Hepatic stellate cell (primary cell): Measurements from ENCODE around the gene SLC40A1.
A peak's percentile ranks its signal among the peaks of the same experiment; 100 is the strongest.
"Not testable (repeated sequence)": the region's sequence is repeated elsewhere in the genome, so short reads cannot be mapped to it uniquely, and the experiment has no call there.

ENCODE experiments used
- DNase-seq: peaks from one replicate; pipeline ENCODE4 v3.0.0; 2011; ENCODE audit warnings: low spot score

The SLC40A1 gene, protein sequence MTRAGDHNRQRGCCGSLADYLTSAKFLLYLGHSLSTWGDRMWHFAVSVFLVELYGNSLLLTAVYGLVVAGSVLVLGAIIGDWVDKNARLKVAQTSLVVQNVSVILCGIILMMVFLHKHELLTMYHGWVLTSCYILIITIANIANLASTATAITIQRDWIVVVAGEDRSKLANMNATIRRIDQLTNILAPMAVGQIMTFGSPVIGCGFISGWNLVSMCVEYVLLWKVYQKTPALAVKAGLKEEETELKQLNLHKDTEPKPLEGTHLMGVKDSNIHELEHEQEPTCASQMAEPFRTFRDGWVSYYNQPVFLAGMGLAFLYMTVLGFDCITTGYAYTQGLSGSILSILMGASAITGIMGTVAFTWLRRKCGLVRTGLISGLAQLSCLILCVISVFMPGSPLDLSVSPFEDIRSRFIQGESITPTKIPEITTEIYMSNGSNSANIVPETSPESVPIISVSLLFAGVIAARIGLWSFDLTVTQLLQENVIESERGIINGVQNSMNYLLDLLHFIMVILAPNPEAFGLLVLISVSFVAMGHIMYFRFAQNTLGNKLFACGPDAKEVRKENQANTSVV

DNA sequence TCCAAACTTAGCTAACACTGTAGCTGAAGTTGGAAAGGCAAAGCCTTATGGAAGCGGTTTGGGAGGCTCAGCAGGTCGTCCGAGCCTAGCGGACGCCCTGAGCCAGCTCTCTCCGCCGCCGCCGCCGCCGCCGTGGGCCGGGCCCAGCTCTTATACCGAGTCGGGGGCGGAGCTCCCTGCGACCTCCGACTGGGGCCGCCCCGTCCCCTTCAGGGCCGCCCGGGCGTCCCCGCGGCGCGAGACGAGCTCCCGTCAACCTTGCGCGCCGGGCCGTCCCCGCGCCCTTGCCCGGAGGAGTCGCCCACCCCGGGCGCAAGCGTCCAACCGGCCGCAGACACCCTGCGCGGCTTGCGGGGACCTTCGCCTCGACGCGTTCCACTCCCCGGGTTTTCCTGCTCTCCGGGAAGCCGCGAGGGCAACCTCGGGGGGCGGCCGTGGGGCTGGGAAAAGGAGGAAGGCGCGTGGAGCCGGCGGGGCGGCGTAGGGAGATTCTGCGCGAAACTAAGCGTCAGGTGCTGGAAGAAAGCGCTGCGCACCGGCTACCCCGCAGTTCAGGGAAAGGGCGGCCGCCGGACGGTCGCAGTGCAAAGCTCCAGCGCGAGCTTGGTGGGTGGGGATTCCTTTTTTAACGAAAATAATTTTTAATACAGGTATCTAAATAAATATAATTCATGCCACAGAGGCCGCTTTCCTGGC, at the start of gene SLC40A1:
SLC40A1 (minus strand) TSS at position 129 of the 696 bp plus-strand sequence. CDS start 326 bp downstream, outside the sequence.
- DNase-seq: peak; percentile 48

DNA sequence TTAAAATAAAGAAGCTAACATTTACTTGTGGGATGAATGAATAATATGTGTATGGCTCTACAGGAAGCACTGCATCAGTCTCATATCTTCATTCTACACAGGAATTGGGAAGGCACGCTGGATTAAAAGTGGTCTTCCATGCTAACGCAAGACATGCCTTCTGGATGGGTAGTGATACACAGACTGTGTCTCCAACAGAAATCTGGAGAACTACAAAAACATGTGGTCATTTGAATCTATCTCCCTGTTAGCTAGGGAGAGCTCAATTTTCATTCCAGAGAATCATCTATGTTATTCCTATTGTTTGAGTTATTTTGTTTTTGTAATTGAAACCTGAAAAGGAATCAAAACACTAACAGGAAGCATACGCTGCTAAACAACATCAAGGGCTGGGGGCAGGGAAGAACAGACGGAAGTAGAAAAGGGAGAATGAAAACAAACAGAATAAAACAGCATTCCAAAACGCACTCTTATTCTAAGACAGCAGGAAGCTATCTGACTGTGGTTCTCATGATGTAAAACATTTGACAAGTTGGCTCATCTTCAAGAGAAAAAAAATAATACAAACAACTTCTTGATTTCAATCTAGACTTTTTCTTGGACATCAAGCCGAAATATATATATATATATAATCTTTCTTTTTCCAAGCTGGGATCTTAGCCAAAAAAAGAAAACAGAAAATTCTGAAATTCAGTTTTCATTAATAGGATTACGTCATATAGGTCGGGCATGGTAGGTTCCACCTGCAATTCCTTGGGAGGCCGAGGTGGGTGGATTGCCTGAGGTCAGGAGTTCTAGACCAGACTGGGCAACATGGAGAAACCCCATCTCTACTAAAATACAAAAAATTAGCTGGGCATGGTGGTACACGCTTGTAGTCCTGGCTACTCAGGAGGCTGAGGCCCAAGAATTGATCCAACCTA, 49.2 kb upstream of the SLC40A1 start:
- peak; percentile 18 for DNase-seq

DNA sequence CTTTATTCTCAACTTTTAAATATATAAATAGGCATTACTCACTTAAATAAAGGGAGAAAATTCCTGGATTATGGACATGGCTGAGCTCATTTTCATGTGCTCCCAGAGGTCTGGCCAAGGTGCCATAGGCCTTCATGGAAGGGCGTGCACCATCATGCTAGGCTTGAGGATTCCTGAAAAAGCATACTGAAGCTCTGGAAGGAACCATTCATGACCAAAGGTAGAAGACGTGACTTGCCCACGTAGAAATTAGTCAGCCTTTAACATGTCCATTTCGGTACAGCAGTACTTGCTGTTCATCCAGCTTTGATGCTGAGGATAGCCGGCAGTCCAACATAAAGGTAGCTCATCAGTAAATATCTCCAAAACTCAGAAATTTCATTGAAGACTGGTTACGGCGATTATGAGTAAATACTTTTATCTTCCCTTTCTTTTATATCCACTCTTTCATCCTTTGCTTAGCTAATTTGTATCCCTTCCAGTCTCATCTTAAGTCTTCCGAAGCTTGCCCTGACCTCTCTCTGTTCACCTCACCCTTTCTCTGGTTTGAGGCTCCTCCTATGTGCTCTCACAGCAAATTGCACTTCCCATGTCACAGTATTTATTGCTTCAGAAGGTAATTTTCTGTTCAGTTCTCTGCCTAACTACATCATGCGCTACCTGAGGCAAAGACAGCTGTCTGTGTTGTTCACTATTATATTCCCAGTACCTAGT, 48.4 kb upstream of the SLC40A1 start:
- no peak for DNase-seq

DNA sequence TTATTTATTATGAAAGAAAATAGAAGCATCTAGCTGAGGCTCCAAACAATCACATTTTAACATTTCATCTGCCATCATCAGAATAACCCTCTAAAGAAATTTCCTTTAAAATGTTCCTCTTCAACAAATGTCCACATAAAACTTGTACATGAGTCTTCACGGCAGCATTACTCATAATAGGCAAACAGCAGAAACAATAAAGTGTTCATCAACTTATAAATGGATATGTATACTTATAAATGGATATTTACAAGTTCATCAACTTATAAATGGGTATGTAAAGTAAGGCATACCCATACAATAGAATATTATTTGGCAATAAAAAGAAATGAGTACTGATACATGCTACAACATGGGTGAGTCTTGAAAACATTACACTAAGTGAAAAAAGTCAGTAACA, 47.2 kb upstream of the SLC40A1 start:
- DNase-seq: no peak

DNA sequence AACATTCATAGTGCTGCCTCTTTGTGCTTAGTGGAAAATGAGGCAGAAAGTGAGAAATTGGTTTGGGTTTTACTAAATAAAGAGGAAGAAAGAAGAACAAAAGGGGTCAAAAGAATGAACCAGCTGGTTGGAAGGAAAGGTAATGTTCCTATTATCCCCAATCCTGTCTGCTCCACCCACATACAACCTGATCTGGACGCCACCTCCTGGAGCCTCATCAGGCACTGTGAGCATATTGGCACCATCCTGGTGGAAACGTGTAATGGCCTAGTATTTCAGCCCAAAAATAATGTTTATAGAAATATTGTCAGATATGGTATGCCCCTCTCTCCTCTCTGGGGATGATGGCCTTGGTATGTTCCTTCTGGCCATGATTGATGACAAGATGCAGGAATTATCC, 45.0 kb upstream of the SLC40A1 start:
- no peak for DNase-seq

DNA sequence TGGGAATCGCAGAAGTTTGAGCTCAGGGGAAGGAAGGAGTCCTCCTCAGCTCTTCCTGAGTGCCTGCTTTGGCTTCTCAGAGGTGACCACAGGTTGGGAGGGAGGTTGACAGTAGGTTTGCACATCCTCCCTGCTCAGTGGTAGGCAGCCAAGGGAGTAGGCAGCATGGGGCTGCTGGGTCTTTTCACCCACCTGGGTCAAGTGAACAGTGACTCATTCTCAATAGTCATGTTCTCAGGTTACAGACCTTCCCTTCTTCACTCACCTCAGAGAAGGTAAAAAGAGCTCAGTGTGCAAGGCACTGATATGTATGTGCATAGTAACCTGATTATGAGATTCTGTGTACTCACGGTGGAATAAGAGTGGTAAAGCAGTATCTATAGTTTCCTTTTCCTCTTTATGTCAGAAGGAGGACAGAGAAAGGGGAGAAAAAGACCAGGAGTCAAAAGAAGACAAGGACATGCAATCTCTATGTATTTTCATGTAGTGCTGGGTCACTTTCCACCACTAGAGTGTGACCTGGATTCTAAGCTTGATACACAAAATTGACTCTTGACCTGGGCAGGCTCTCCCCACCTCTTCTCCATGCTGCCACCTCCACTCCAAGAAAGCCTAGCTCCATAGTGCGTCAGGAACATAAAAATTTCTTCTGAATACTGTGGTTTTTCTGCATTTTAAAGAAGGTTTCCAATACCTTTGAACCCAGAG, 44.2 kb upstream of the SLC40A1 start:
- DNase-seq: no peak

DNA sequence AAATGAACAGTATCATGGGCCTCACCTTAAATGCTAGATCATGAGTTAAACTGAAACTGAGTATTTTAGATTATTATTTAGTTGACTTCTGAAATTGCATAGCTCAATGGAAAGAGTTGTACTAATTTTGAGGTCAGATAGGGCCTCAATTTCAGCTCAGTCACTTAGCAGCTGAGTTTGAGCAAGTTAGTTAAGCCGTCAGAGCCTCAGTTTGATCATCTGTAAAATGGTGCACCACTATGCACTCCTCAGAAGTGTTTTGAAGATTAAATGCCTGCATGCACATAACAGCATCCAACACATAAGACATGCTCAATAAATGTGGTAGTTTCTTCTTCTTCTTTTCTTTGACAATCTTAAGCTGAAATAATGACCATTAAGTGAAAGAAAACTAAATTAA, 42.5 kb upstream of the SLC40A1 start:
- DNase-seq: no peak

DNA sequence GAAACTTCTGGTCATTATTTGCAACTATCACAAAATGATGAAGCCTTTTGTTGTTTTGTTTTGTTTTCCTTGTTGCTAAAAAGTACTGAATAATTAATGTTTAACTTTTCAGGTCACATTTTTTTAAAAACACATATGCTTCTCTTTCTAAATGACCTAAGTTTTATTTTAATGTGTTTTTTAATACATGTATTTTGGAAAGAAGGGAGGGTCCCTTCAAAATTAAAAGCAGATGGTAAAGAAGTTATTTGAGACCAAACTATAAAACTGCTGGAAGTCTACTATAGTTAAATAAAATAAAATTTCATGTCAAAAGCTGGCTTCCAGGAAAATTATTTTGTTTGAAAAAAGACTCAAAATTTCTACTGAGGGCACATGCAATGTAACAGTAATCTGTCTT, 41.2 kb upstream of the SLC40A1 start:
- no peak for DNase-seq

DNA sequence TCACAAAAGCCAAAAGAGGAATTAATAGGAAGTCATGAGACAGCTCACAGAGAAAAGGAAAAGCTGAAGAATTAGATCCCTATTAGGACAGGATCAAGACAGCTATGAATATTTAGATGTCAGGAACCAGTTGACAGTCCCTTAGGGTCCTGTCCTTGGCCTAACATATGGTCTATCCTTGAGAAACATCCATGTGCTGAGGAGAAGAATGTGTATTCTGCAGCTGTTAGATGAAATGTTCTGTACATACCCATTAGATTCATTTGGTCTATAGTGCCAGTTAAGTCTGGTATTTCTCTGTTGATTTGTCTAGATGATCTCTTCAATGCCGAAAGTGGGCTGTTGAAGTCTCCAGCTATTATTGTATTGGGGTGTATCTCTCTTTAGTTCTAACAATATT, 37.6 kb upstream of the SLC40A1 start:
- no peak for DNase-seq

DNA sequence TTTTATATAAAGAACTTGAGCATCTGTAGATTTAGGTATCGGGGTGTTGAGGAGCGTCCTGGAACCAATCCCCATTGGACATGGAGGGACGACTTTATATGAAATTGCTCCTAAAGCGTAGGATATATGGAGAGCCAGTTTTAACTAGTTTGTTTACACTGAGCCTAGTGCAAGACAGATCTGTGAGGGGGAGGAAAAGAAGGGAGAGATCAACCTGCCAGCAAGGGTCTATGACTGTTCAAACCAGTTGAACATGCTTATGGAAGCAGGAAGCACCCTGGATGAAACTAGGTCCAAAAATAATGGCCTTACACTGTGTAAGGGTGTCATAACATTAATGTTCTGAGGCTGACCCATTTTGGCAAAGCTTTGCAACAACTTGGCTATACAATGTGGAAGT, 34.0 kb upstream of the SLC40A1 start:
- no peak for DNase-seq

DNA sequence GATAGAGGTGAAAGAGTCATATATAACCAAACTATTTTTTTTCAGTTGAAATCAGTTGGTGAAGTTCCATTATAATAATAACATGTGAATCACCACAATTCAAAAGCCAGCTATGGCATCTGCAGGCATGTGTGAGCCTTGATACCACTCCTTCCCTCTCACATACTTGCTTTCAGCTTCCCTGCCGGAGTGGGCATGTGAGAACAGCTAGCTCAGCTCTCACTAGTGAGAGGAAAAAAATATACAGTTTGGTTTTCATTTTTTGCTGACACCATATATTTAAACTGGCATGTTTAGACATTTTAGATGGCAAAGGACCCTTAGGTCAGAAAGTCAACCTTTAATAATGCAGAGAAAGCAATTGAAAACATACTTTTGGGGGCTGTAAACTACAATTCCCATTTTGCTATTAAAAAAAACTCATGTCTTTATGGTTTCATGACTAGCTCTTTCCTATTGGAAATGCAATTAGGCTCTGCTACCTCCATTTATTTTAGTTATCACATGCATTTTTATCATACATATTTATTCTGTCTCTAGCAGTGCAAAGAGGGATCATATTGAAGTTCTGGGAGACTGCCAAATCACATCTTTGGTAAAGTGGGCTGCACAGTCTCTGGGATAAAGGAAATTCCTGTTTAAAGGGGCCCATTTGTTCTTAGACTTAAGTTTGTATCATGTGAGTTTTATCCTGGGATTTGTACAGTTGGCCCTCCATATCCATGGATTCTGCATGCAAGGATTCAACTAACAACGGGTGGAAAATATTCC, 33.2 kb upstream of the SLC40A1 start:
- peak; percentile 27 for DNase-seq

DNA sequence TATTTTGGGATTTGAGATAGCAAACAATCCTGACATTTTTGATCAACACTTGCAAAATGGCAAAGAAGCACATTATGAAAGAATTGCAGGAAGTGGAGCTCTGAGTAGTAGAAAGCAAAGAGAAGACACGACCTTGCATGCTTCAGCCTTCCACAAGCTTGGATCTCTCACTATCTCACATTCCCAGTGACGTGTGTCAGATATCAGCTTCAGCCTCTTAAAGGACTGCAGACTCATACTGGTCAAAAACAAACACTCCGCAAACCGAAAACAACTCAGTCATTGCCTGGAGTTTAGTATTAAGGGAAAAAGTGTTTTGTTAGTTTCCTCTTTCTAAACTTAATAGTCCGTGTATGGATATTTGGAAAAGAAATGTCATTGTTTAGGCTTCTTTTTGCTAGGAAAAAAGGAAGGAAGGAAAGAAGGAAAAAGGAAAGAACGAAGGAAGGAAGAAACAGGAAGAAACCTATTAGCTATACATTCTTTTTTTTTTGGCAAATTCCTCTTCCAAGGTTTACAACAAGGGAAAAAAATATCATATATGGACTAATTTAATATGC, 32.6 kb upstream of the SLC40A1 start:
- DNase-seq: peak; percentile 37

DNA sequence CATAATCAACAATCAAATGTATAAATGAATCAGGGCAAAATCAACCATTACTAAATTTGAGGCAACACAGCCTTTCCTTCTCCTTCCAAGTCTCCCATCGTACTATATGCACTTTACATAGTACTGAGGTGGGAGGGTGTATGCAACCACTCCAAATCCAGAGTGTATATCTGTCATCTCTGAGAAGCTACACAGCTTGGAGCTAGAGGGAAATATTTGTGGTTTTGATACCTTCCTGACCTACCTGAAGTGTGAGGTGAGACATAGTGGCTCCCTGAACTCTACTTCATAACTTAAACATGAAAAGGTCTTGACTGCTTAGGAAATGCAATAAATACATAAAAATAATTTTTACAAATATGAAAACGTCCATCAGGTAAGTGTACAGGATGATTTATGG, 30.1 kb upstream of the SLC40A1 start:
- DNase-seq: no peak

DNA sequence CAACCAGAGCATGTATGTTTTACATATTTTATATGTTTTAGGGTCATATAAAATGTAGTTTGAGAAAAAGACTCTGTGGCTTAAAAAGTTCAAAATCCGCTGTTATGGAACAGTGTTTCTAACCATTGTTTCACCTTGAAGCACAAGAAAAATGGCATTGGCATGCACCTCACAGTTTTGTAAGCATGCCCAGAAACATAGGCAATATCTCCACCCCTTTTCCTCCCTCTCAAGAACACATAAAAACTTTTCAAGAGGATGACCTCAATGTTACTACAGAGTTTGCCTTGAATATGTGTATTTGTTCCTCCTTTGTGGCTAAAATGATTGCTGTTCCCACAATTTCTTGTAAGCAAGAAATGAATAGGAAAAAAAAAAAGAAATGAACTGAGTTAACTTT, 29.3 kb upstream of the SLC40A1 start:
- no peak for DNase-seq

DNA sequence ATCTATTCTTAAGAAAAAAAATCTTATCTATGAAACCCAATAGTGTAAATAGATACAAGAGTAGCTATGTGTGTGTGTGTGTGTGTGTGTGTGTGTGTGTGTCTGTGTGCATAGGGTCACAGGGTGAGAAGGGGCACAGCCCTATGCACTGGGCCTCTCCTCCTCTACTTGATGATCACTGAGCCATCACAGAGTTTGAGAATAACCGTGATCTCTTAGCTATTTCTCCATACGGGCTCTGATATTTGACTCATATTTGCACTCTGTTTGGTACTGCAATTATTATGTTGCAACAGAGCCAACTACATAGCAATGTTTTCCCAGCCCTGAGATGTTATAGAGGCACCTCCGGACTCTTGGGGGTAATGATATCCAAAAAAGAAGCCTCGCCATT, 28.8 kb upstream of the SLC40A1 start:
- no peak for DNase-seq

DNA sequence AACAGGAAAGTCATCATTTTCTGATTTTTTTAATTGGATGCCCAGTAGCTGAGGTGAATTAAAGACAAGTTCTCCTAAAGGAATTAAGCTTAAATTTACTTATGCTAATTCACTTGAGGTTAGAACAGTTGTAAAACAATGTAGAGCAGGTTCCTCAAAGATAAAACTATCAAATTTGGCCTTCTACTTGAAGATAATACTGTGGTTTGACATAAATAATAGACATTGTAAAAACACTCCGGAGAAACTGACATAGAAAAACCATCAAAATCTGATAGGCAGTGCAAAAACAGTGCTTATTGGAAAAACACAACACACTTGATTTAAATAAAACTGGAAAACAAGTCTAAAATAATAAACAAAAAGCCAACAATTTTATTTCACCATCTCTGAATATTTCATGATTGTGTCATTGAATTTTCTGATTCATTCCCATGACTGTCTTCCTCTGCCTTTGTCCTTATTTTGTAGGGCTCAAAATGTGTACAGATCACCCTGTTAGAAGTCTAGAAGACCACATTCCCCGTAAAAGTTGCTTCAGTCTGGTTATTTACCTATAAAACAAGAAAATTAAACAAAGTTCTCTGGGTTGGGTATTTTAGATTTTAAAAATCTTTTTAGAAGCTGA, 28.3 kb upstream of the SLC40A1 start:
- DNase-seq: no peak

DNA sequence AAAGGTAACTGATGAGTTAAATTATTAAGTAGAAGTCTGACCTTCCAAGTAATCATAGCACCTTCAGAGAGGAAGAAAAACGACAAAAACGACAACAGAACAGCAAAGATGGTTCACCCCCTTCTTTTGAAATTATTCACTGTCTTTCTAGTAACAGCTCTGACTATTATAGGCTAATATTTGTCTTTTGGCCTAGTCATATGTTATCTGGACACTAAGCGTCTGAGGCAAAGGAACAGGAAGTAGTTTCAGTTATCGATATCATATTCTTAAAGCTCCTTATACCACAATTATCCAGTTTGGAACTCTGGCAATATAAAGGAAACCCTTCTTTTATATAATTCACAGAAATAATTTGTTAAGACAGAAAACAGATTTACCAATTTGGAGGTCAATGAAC, 27.6 kb upstream of the SLC40A1 start:
- DNase-seq: no peak

DNA sequence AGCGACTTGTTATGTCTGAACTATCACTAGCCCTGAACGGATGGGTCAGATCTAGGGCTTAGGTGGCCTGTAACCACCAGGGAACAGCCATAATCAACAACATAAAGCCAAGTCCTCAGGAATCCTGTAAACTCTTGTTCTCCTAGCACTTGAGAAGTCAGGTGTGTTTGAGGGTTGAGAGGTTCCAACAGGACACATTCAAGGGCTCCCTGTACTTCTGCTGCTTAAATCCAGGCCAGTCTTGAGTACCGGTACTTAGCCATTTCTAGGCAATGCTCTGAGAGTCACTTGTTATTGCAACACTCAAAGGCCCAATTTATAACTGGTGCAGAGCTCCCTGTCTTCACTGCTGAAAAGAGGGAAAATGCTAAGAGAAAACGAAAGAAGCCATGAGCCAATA, 21.6 kb upstream of the SLC40A1 start:
- DNase-seq: no peak

DNA sequence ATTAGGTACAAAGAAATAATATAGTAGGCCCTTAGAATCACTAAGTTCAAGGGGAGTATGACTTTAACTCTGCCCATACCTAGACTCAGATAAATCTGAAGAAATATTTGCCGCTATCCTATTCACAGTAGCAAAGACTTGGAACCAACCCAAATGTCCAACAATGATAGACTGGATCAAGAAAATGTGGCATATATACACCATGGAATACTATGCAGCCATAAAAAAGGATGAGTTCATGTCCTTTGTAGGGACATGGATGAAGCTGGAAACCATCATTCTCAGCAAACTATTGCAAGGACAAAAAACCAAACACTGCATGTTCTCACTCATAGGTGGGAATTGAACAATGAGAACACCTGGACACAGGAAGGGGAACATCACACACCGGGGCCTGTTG, 21.1 kb upstream of the SLC40A1 start:
- not testable (repeated sequence) for DNase-seq
